ENCODE data around the gene GIPR. TPM values are rescaled to one million over a fixed set of nuclear protein-coding genes. Genes with fewer than 3 reads are reported as not detected.

The GIPR gene
- total RNA-seq, 4 donors from 2014 or later = not detected

DNA sequence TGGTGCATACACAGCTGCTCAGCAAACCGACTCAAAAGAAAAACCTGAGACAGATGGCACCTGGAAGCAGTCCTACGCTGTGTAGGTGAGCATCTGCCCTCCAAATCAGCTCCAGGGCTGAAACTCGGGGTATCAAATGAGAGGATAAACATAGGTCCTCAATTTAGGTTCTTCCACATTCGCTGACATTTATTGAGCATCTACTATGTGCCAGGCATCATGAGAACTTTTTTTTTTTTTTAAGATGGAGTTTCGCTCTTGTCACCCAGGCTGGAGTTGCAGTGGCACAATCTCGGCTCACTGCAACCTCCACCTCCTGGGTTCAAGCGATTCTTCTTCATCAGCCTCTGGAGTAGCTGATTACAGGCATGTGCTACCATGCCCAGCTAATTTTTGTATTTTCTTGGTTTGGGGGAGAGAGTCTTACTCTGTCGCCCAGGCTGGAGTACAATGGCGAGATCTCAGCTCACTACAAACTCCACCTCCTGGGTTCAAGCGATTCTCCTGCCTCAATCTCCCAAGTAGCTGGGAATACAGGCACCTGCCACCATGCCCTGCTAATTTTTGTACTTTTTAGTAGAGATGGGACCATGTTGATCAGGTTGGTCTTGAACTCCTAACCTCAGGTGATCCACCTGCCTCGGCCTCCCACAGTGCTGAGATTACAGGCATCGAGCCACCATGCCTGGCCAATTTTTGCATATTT, 37.8 kb downstream of the GIPR start:
- no peak for TF ChIP-seq POLR2AphosphoS5 (IDR thresholded peaks at IDR 0.05)
- no peak for TF ChIP-seq POLR2A (IDR thresholded peaks at IDR 0.05; ENCODE audit: low read depth)
- no peak for TF ChIP-seq CTCF (IDR thresholded peaks at IDR 0.05)
- no peak for TF ChIP-seq EP300 (IDR thresholded peaks at IDR 0.05)
- Histone ChIP-seq H3K27me3 (no peaks in the 10 kb centered on the region), H3K27ac (replicated peaks in 1 of 4) (no peak overlapping the region), H3K36me3 (peaks cover 2 to 27% (median 17%) of the 10 kb centered on the region in 4 donors), H3K4me3 (no peak overlapping the region), H3K4me1 (peaks cover 0 to 12% (median 5%) of the 10 kb centered on the region in 4 donors), H3K9me3 (no peaks in the 10 kb centered on the region)
- intact Hi-C loops (cut with DNase I) = no loop called here
- no peak for DNase-seq (ENCODE audit: extremely low spot score)
- 98% methylated on average over 12 of the region's 12 CpGs for WGBS

DNA sequence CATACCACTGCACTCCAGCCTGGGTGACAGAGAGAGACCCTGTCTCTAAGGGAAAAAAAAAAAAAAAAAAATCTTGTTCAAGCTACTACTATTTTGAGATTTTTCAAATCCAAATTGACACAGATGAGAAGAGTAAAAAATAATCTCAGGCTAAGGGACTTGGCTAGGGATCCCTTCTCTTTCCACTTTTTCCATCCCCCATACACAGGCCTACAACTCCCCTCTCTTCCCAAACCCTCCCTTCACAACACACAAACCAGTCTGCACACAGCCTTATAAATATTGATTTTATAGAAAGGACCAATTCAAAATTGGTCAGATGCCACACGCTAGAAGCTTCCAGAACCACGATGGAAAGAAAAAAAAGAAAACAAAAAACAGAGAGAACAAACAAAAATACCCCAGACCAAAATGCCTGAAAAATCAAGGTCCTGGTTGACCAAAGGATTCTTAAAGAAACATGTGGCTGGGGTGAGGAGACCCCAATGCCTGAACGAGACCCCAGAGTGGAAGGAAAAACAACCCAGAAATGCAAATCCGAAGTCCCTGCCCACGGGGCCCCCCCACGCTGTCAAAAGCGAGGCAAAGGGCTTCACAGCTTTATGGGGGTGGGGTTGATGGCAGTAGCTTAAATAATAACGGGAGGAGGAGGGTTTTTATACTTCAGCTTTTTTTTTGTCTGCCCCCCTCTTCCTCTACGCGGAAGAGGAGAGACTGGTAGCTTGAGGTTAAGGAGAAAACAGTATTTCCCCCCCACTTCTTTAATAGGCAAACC, 42.5 kb downstream of the GIPR start:
- intact Hi-C loops (cut with DNase I) = no loop called here
- no peak for DNase-seq (ENCODE audit: extremely low spot score)
- 66% methylated on average over 10 of the region's 10 CpGs for WGBS
- Histone ChIP-seq H3K4me3 (no peak overlapping the region), H3K9me3 (no peaks in the 10 kb centered on the region), H3K27me3 (no peaks in the 10 kb centered on the region), H3K36me3 (peaks cover 22 to 27% (median 24%) of the 10 kb centered on the region in 4 donors), H3K27ac (replicated peaks in 1 of 4) (peak overlapping the region in 2 of 4 donors; percentile 5 to 18), H3K4me1 (peaks cover 0 to 12% (median 7%) of the 10 kb centered on the region in 4 donors)
- TF ChIP-seq EP300 (IDR thresholded peaks at IDR 0.05) = no peak
- no peak for TF ChIP-seq POLR2AphosphoS5 (IDR thresholded peaks at IDR 0.05)
- no peak for TF ChIP-seq POLR2A (IDR thresholded peaks at IDR 0.05; ENCODE audit: low read depth)
- TF ChIP-seq CTCF (IDR thresholded peaks at IDR 0.05) = no peak

DNA sequence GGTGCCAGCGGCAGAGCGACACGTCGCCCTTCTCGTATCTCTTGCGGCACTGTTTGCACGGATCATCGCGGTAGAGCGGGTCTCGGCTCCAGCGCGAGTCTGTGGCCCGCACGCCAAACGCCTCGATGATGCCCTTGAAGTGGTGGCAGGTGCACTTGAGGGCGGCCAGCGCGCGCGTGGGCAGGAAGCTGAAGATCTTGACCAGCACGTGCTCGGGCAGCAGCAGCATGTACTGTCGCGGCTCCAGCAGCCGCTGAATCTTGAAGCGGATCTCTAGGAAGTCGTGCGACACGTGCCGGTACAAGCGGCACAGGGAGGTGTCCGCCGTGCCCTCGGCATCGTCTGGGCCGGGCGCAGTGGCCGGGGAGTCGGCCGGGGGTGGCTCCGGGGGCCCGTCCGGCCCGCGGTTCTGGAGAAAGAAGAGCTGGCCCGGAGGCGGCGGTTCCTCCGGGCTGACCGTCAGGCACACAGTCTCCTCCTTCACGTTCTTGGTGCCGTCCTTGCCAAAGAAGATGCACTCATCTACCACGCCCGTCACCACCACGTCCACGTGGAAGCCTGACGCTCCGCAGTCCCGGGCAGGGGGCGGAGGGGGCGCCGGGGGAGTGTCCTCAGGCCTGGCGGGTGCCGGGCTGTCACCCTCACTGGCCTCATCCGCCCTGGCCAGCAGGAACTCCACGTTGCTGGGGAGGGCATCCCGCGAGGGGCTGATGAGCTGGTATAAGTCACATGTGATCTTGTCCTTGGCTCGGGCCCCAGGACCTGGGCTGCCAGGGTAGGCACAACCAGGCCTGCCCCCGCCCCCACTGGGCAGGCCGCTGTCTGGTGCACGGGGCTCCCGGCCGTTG, 44.1 kb downstream of the GIPR start:
- no peaks in the 10 kb centered on the region for H3K27me3 ChIP-seq
- H3K27ac ChIP-seq (replicated peaks in 1 of 4) = no peak overlapping the region
- peaks cover 22 to 27% (median 24%) of the 10 kb centered on the region in 4 donors for H3K36me3 ChIP-seq
- H3K4me1 ChIP-seq = peaks cover 0 to 21% (median 18%) of the 10 kb centered on the region in 4 donors
- 92% methylated on average over 23 of the region's 76 CpGs for WGBS
- intact Hi-C loops (cut with DNase I) = no loop called here
- H3K4me3 ChIP-seq = no peak overlapping the region
- peak in 1 of 2 donors; percentile 22 for TF ChIP-seq POLR2AphosphoS5 (IDR thresholded peaks at IDR 0.05)
- no peak for TF ChIP-seq EP300 (IDR thresholded peaks at IDR 0.05)
- H3K9me3 ChIP-seq = no peaks in the 10 kb centered on the region
- DNase-seq (ENCODE audit: extremely low spot score) = no peak

DNA sequence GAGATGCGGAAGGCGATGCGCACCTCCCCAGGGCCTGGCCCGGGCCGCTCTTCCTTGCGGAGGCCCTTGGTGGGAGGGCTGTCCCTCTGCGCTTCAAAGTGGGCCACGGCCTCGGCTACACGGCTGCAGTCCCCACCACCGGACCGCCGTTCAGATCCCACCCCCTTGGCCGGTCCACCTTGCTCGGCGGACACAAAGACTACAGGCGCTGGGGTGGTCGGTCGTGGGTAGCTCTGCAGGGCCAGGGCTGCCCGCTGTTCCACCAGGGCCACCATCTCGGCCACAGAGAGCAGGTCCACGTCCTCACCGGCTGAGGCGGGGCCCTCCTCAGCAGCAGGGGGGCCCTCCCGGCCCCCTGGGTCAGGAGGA, 44.7 kb downstream of the GIPR start:
- peaks cover 0 to 22% (median 17%) of the 10 kb centered on the region in 4 donors for H3K4me1 ChIP-seq
- TF ChIP-seq POLR2AphosphoS5 (IDR thresholded peaks at IDR 0.05) (no peak), EP300 (IDR thresholded peaks at IDR 0.05) (no peak), CTCF (IDR thresholded peaks at IDR 0.05) (no peak), POLR2A (IDR thresholded peaks at IDR 0.05; ENCODE audit: low read depth) (no peak)
- 98% methylated on average over 10 of the region's 25 CpGs for WGBS
- DNase-seq (ENCODE audit: extremely low spot score) = no peak
- H3K36me3 ChIP-seq = peaks cover 22 to 27% (median 24%) of the 10 kb centered on the region in 4 donors
- no peaks in the 10 kb centered on the region for H3K27me3 ChIP-seq
- no peak overlapping the region for H3K4me3 ChIP-seq
- intact Hi-C loops (cut with DNase I) = no loop called here
- no peak overlapping the region for H3K27ac ChIP-seq (replicated peaks in 1 of 4)
- no peaks in the 10 kb centered on the region for H3K9me3 ChIP-seq

All from esophagus muscularis mucosa (tissue), 4 donors.